Left hindlimb (tissue), 1 donor: ENCODE data around the gene FGR.
"Not testable (repeated sequence)": the region's sequence is repeated elsewhere in the genome, so short reads cannot be mapped to it uniquely, and the experiment has no call there.

Source experiments
- DNase-seq: peaks from one replicate; pipeline ENCODE4 v3.0.0-alpha.2; 2018

FGR gene

DNA sequence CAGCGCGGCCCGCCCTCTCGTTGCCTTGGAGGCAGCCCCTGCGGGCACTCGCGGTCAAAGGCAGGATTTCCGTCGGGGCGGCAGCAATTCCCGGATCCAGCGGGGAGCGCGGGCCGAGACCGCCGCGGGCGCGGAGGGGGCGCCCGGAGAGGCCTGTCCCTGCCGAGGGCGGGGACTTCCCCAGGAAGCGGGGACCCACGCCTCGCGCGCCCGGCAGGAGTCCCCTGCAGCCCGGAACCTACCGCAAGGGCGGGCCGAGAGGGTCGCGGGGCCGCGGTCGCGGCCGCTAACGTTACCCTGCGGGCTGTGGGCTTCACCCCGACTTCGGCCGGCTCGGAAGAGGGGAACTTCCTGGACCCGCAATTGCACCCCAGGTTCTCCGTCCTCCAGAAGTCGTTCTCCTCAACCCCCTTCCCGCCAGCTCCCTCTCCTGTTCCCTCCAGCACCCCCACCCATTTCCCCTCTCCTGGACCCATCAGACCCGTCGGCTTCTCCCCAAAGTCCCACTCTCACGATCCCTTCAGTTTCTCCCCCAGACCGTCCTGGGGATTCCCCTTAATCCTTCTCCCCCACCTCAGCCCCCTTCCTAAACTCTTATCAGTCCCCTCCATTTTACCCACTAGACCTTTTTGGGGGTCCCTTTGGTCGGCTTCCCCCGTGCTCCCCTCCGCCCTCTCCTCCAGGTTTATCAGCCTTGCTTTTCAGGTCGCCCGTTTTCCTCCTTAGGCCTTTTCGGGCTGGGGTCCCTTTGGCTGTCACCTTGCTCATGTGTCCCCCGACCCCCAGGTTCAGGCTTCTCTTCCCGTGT is 604 bp downstream of the FGR start:
- DNase-seq: peak; percentile 73

DNA sequence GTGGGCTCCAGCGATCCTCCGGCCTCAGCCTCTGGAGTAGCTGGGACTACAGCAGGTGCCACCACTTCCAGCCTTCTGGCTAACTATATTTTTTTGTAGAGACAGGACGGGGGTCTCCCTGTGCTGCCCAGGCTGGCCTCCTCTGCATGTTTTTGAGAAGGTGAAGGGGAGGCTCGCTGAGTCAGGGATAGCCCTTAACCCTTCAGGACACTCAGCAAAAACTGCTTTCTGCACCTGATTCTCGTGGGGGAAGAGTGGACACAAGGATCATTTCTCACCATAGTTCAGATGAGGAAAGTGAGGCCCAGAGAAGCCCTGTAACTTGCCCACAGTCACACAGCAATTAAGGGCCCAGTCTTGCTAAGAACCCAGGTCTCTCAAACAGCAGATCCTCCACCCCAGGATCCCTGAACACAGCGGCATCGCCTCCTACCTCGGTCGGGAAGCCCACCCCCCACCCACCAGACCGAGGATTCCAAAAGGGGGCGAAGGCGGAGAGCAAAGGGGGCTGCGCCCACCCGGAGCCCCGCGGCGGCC is 1.3 kb downstream of the FGR start:
- DNase-seq: no peak

DNA sequence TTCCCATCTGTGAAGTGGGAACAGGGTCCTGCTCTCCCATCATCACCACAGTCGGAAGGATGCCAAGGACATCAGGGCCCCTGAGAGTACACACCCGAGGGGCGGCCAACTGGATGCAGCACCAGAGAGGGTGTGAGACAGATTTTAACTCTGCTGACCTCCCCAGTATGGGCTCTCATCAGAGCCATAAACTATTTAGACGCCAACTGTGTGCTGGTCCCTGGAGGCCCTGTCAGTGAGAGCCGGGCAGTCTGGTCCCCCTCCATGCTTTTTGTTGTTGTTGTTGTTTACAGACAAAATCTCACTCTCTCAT is 1.7 kb downstream of the FGR start:
- no peak for DNase-seq

DNA sequence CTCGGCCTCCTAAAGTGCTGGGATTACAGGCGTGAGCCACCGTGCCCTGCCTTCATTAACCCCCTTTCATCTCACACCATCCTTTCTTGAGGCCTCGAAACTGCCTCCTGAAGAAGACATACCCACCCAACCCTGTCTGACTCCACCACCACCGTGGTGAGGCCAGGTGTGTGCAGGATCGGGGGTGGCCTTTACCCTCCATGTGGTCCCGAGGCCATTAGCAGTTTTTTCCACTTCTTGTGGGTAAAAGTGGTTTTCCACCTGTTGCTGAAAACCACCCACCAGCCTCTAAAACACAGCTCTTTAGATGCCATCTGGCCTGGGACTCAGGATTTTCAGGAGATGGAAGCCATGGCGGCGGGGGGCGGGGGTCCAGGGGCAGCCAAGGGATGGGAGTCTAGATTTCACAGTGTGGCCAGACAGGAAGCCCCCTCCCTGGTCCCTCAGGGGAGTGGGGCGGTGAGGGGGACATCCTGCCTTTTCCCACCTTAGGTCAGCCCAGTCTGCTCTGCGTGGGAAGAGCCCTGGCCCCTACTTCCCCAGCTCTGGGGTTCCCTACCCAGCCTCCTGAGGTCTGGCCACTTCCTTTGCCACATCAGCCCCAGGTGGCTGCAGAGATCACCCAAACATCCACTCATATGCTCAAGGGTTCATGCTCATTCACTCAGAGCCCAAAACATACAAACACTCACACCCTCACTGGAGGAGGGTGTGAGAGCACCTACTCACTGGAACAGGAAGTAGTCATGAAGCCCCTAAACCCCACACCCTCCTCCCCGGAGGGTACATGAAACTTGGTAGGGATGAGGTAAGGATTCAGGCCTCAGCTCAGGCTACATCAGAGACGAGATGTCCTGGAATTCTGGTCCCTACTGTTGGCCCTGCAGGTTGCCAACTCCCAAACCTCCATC is 2.3 kb downstream of the FGR start:
- DNase-seq: no peak

DNA sequence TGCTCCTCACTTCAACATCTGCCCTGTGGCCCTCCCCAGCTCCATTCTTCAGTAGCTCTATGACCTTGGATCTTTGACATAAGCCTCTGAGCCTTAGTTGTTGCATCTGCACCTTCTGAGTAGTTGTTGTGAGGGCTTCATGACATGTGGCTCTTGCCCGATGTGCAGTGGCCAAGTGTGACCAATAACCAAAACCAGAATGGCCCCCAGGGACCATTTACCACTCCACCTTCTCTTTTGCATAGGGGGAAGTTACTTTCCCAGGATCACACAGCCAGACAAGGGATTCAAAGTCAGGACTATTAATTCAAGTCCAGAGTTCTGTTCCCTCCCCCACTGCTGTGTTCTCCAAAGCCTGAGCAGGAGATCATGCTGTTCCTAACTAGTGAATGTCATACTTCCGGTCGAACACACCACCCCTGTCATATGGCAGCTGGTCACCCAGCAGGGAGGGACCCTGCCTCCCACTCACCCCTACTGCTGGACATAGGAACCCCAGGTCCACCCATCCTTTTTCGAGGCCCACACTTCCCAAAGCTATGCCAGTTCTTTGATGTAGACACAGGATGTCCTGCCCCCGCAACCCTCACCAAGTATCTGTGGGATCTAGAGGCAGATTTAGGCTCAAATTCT is 4.0 kb downstream of the FGR start:
- no peak for DNase-seq

DNA sequence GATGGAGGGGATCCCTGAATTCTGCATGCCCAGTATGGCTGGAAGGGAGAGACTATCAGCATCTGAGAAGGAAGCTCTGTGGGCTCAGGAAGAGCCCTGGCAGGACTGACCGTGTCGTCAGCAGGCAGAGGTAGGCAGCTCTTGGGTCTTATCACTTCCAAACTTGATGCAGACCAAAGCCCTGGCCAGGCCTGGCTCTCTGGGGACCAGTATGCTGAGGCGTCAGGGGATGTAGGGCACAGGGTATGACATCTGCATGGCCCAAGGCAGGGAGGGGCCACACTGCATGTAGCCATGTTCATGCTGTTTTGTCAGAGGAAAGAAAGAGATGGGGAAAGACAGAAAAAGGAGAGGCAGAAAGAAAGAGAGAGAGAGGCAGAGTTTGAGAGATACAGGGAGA is 6.3 kb downstream of the FGR start:
- DNase-seq: no peak

DNA sequence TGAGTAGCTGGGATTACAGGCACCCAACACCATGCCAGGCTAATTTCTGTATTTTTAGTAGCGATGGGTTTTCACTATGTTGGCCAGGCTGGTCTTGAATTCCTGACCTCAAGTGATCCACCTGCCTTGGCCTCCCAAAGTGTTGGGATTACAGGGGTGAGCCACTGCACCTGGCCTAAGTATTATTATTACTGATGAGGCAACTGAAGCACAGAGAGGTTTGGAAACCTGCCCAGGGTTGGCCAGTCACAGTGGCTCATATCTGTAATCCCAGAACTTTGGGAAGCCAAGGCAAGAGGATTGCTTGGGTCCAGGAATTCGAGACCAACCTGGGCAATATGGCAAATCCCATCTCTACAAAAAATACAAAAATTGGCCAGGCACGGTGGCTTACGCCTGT is 7.3 kb downstream of the FGR start:
- not testable (repeated sequence) for DNase-seq

DNA sequence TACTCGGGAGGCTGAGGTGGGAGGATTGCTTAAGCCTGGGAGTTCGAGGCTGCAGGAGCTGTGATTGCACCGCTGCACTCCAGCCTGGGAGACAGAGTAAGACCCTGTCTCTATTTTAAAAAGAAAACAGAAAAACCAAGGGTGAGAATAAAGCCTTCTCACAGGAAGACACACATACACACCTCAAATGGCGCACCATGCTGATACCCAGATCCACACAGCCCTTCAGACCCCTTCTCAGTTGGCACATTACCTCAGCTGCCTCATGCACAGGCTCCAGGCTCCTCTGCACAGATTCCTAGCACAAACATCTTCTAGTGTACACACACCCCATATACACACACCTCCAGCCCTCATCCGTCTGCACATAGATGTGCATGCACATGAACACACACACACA is 7.9 kb downstream of the FGR start:
- no peak for DNase-seq

DNA sequence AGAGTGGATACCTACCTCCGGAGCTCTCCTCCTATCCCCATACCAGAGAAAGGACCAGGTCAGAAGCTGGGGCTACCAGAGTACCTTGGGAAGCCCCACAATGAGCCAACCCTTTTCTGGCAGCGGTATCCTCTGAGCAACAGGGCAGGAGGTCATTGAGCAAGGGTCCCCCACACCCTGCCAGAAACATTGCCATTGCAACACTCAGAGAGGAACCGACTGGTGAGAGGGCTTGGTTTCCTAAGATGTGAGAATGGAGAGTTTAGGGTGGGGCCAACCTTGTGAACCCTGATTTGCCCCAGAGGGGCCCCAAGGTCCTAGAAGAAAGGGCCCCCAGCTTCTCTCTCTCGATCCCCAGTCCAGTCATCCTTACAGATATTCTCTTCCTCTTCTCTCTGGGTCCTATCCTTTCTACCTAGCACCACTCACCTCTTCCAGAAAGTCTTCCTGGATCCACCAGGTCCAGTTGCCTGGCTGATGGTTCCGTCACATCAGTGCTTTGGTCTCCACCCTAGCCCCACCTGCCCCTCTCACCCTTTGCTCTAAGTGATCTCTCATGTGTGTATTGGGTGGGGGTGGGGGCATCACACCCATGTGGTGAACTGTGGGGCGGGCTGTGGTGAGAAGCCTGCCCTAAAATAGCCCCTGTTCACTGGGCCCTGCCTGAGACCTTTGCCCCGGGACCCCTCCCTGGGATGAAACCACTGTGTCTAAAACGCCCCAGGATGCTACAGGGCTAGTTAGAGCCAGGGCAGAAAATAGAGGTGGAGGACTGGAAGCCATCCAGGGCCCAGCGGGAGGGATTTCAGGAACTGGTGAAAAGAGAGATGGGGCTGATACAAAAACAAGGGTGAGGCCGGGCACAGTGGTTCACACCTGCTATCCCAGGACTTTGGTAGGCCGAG is 8.7 kb downstream of the FGR start:
- DNase-seq: no peak

DNA sequence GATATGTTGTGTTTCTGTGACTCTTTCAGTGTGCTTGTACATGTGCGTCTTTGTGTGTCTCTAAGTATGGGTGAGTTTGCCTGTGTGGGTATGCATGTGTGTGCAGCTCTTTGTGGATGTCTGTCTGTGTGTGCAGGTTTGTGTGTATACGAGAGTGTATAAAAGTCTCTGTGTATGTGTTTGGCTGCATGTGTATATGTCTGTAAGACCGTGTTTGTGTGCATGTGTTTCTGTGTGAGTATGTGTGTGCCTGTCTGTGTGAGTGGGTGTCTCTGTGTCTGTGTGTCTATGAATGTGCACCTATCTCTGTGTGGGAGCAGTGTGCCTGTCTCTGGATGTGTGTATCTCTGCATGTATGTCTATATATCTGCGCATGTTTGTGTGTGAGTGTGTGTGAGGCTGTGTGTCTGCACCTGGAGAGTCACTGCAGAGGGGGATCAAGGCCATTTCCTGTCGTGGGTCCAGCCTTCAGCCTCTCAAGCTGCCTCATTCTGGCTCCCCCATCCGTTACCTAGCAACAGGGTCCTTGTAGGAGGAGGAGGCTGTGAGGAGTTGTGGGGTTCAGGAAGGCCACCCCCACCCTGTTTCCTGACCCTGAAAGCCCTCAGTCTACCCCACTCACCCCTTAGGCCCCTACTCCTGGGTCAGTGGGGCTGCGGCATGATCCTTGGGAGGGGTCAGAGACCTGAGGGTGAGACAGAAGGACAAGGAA is 10.4 kb downstream of the FGR start:
- DNase-seq: no peak

DNA sequence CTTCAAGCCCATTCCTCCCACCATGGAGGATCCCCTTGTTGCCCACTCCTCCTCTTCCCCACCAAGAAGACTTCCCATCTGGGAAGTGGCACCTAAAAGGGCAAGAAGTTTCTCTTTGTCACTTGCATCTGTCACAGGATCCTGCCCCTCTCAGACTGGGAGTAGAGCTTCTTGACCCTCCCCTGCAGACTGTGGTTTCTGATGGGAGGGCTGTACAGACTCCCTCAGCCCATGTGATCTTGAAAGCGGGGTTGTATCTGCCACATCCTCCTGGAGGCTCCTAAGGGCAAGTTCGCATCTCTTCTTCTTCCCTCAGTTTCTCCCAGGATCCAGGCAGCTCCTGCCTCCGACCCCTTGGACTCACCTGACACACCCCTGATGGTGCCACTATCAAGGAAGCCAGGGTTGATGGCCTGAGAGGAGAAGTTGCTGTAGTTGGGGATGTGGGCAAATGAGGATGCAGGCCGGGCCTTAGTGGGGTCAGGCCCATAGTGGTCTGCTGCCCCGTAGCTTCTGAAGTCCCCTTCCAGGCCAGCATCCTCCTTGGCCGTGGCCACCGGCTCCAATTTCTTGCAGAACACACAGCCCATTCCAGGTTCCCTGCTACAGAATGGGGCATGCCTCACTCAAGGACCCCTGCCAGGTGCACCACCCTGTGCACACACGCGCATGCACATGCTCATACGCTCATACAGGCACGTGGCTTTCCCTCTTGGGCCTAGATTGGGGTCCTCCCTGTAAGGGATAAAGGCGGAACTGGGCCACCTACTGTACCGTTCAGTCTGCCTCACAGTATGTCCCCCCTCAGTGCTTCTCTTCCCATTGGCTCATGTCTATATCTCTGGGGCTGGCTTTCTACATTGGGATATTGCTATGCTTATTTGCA is 11.4 kb downstream of the FGR start:
- DNase-seq: no peak

DNA sequence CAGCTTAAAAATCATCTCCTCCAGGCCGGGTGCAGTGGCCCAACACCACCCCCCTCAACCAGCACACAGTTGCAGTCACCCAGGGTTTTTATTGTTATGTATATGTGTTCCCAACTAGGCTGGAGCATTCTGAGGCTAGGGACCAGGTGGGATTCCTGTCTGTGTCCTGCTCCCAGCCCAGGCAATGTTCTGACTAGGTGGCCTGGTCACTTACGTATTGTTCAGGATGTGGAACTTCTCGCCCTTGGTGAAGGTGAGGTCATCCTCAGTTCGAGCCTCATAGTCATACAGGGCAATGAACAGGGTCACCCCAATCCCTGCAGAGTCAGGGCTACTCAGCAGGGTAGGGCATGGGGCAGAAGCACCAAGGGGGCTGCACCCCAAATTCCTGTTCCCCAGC is 12.2 kb downstream of the FGR start:
- DNase-seq: no peak

DNA sequence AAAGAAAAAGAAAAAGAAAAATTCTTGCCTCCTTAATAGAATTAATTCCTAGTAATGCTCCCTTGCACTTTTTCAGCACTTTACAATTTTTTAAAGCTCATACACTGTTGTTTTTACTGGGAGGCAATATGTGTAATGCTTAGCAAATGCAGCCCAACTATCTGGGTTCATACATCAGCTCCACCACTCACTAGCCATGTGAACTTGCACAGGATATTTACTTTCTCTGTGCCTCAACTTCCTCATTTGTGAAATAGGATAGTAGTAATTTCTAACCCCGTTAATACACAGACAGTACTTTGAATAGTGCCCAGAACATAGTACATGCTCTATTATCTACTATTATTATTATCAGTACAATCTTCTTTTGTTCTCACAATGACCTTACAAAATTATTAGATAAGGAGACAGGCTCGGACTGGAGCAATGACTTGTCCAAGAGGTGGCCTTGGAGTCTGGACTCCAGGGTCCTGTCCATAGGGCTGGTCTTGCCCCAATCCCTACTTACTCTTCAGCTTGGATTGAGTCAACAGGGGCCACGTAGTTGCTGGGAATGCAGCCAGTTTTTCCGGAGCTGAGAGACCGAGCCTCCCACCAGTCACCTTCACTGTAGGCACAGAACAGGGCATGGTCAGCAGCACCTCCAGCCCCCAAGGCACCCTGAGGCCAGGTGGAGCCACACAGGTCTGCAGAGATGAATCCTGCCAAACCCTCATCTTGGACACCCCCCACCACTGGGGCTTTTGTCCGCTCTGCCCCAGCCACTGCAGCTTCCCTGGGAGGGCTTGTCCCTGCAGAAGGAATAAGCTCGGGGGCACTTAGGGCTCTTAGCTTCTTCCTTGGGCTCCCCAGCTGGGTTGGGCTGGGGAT is 13.7 kb downstream of the FGR start:
- DNase-seq: no peak

DNA sequence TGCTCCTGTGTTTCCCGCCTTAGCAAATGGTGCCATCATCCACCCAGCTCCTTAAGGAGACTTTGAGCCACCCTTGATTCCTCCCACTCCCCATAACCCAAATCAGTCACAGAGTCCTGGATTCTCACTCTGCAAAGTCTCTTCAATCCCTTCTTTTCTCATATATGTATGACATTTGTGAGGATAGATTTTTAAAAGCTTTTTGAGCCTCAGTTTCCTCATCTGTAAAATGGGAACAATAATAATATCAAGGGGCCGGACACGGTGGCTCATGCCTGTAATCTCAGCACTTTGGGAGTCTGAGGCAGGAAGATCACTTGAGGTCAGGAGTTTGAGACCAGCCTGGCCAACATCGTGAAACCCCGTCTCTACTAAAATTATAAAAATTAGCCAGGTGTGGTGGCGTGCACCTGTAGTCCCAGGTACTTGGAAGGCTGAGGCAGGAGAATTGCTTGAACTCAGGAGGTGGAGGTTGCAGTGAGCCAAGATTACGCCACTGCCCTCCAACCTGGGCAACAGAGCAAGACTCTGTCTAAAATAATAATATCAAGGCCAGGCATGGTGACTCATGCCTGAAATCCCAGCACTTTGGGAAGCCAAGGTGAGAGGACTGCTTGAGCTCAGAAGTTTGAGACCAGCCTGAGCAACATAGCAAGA is 15.1 kb downstream of the FGR start:
- DNase-seq: not testable (repeated sequence)

DNA sequence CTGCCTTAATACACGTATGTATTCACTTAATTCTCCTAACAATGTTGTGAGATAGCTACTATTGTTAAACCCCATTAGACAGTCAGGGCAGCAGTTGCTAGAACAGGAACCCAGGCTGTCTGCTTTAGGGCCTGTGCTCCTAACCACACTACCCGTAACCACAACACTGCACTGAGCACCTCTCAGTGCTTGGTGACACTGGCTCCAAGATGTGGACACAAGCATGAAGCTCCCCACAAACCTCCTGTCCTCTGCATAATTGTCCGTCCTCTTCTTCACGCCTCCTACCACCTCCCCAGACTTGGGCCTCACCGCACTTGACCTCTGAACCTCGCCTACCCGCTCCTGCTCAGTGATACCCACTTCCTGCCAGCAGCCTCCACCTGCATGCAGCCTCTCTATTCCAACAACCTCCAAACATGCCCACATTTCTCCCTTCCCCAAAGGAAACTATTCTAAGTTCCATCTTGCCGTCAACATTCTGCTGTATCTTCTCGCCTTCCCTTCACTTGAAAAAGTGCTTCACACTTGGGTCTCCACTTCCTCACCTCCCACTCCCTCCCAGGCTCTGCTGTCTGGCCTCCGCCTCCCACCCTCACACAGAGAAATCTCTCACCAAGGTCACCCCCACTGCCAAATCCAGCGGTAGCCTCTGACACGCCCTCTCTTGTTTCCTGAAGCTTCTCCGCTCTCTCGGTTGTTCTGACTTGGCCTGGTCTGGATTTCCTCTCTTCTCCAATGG is 16.5 kb downstream of the FGR start:
- no peak for DNase-seq

DNA sequence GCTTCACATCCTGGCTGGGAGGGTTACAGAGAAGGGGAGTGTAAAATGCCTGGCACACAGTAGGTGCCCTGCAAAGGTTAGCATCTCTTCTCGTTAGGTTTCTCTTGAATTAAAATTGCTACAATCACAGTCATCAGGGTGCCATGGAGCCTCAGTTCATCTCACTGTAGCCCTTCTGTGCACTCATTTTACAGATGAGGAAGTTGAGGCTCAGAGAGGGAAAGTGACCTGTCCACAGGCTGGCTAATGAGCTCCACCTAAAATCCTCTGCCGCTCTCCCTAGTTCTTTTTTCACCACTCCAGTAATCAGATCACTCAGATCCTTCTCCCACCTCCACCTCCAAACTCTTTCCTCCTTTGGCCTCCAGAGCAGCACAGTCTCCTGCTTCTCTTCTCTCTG is 17.6 kb downstream of the FGR start:
- DNase-seq: no peak

DNA sequence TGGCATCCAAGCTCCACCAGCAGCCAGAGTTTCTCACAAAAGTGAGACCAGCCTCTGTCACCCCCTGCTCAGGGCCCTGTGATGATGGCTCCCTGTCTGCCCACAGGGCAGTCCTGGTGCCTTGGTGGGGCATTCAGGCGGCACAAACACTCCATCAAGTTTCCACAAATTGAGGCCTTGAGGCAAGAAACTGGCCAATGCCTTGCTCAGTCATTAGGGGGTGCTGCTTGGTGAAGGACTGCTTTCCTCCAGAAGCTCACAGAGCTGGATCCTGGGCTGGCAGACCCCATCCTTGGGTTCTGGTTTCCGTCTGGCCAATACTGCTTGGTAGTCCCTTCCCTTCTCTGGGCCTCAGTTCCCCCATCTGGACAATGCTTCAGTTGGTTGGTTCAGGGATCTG is 18.5 kb downstream of the FGR start:
- DNase-seq: no peak
